CMK (cell line): ENCODE results near the gene IPCEF1.
"Not testable (repeated sequence)": the region's sequence is repeated elsewhere in the genome, so short reads cannot be mapped to it uniquely, and the experiment has no call there.

Experiments used
- DNase-seq: peaks from one replicate; pipeline ENCODE4 v3.0.0-alpha.2; 2010; ENCODE audit warnings: low read depth

The IPCEF1 gene

GRCh38 chr6:154219250-154219649 lies 137.4 kb downstream of the IPCEF1 start:
- DNase-seq, result no peak

- DNase-seq, result no peak
Observed at GRCh38 chr6:154218787-154219186, 137.8 kb downstream of the IPCEF1 start.

GRCh38 chr6:154218301-154218700 lies 138.3 kb downstream of the IPCEF1 start:
- no peak for DNase-seq

GRCh38 chr6:154213782-154214181 lies 142.8 kb downstream of the IPCEF1 start:
- no peak for DNase-seq

GRCh38 chr6:154210678-154211077 lies 145.9 kb downstream of the IPCEF1 start:
- DNase-seq, result no peak

- no peak for DNase-seq
Observed at GRCh38 chr6:154209555-154209954, 147.0 kb downstream of the IPCEF1 start.

- no peak for DNase-seq
Observed at GRCh38 chr6:154206996-154207395, 149.6 kb downstream of the IPCEF1 start.

- DNase-seq, result no peak
Observed at GRCh38 chr6:154206141-154206540, 150.5 kb downstream of the IPCEF1 start.

GRCh38 chr6:154202958-154203357 lies 153.6 kb downstream of the IPCEF1 start:
- DNase-seq, result no peak

GRCh38 chr6:154202339-154202738 lies 154.3 kb downstream of the IPCEF1 start:
- DNase-seq, result no peak

- not testable (repeated sequence) for DNase-seq
Observed at GRCh38 chr6:154201688-154202087, 154.9 kb downstream of the IPCEF1 start.

GRCh38 chr6:154197196-154197860 lies 159.3 kb downstream of the IPCEF1 start:
- no peak for DNase-seq

- no peak for DNase-seq
Observed at GRCh38 chr6:154196333-154196885, 160.2 kb downstream of the IPCEF1 start.

GRCh38 chr6:154187714-154188113 lies 168.9 kb downstream of the IPCEF1 start:
- DNase-seq, result no peak

- DNase-seq, result no peak
Observed at GRCh38 chr6:154187203-154187602, 169.4 kb downstream of the IPCEF1 start.

GRCh38 chr6:154179434-154179833 lies 177.2 kb downstream of the IPCEF1 start:
- DNase-seq, result no peak

GRCh38 chr6:154172393-154172792 lies 184.2 kb downstream of the IPCEF1 start:
- not testable (repeated sequence) for DNase-seq

- DNase-seq, result no peak
Observed at GRCh38 chr6:154170106-154170505, 186.5 kb downstream of the IPCEF1 start.

- peak; percentile 76 for DNase-seq
Observed at GRCh38 chr6:154169193-154169847, 187.3 kb downstream of the IPCEF1 start.

GRCh38 chr6:154167126-154167525 lies 189.5 kb downstream of the IPCEF1 start:
- DNase-seq, result no peak

GRCh38 chr6:154166140-154166539 lies 190.5 kb downstream of the IPCEF1 start:
- DNase-seq, result no peak

- no peak for DNase-seq
Observed at GRCh38 chr6:154165478-154165877, 191.1 kb downstream of the IPCEF1 start.

GRCh38 chr6:154164397-154164796 lies 192.2 kb downstream of the IPCEF1 start:
- DNase-seq, result no peak

GRCh38 chr6:154161689-154162088 lies 194.9 kb downstream of the IPCEF1 start:
- DNase-seq, result no peak
